NCI-H2196 treated with DMSO at 0.1 percent for 48 hours (cell line): Measurements from ENCODE around the gene DSCAML1.

ENCODE experiments used
- DNase-seq: peaks from one replicate; lab custom pipeline; 2025; ENCODE audit not compliant: unreplicated experiment; lab: John Stamatoyannopoulos, UW

The DSCAML1 gene

DNA sequence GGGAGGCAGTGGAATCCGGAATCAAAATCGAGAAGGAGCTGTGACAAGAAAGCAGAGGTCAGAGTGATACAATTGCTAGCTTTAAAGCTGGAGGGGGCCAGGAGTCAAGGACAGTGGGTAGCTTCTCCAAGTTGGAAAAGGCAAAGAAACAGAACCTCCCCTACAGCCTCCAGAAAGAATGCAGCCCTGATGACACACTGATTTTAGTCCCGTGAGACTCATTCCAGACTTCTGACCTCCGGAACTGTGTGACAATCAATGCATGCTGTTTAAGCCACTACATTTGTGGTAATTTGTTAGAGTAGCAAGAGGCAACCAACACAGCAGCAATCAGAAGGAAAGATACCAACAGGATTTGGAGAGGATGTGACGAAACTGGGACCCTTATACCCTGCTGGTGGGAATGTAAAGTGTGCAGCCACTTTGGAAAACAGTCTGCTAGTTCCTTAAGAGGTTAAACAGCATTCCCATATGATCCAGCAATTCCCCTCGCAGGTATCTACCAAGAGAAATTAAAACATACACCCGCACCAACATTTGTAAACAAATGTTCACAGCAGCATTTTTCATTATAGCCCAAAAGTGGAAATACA is 66.7 kb downstream of the DSCAML1 start:
- DNase-seq, result no peak

DNA sequence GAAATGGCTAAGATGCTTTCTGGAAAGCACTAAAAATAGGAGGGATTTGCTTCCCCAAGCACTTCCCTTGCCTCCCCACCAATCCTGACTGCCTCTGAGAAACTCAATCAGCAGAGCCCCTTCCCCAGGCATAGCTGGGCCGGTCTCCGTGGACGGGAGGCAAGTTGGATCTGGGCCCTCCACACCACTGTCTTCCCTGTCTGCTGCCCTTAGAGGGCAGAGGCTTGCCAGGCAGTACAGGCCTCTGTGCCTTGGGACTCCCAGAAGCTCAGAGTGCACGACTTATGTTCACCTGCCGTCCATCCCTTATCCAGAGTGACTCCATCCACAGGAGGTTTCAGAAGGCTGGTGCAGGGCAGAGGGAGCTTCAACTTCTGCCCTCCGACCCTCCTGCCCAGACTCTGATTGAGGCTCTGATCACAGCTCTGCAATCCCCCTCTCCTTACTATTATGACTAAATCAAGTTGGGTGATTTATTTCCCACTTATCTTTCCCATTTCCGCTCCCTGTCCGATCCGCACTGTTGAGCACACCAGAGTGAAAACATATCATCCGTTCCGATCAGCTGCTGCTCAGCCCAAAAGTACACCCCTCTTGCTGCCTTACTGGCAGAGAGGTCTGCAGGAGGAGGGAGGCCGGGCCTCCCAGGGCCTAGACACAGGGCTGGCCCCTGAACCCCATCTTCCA is 71.8 kb downstream of the DSCAML1 start:
- DNase-seq, result no peak

DNA sequence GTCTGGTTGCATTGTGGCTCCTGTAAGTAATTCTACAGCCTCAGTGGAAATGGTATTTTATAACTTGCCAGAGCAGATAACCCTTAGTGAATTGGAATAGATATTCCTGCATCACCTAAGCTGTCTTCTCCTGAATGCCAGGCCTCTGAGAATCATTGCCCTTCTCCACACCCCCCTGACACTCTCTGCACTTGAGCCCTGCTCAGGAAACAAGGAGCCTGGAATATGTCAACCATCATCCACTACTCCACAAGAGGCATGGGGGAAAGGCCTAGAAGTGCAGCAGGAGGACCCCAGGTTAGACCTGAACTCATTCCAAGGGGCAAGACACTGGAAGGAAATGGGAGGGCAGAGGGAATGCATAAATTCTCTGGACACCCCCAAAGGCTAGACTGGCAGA is 72.4 kb downstream of the DSCAML1 start:
- no peak for DNase-seq

DNA sequence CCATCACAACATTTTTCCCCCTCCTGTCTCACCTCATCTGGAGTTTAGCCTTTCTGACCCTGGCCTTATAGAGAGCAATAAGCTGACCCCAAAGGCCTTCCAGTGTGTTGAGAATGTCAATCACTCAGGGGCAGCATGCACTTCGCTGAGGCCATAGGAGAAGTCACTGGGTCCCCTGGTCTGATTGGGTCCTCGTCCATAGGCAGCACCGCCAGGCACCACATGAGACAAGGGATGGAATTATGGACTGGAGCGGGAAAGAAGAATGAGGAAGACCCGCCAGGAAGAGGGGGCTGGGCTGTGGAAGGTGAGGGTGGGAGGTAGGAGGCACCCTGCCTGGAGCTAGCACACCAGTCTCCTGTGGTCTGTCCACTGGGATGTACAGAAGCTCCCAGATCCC is 72.9 kb downstream of the DSCAML1 start:
- no peak for DNase-seq

DNA sequence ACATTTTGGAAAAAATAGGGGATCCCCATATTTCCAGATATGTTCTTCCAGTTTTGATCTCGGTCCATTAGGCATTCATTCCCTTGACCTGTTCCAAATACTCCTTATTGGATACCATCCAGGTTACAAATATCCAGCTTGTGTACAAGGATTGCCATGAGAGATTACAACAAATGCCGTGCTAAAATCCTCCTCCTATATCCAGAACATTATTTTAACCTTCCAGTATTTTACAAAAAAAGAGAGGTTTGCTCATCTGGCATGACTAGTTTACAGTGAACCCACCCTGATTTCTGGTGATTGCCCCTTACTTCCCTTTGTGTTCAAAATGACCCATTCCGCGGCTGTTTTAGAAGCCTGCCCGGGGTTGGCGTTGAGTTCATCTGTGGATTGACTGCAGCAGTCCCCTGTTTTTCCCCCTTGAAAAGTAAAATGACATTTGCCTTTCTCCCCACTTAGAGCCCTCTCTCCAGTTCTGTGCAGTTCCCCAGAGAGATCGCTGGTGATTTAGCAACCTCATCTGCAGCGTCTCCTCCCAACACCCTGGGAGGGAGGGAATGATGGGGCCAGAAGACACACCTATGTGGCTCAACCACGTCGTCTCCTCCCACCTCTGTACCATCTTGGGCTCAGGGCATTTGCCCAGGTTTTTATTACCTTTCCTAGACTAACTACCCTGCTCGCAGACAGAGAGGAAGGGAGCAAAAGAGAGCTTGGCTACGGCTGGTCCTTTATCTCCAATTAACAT is 73.6 kb downstream of the DSCAML1 start:
- no peak for DNase-seq

DNA sequence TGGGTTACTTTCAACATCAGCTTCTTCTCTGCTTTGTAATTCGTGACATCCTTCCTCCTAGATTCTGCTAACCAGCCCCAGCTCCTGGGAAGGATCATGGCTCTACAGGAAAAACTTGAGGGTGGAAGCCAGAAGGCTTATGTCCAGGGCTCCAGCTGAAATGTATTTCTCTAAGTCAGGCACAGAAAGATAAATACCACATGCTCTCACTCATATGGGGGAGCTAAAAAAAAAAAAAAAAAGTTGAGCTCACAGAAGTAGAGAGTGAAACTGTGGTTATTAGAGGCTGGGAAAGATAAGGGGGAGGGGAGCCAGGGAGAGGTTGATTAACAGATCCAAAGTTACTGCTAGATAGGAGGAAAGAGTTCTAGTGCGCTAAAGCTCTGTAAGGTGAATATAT is 74.9 kb downstream of the DSCAML1 start:
- no peak for DNase-seq

DNA sequence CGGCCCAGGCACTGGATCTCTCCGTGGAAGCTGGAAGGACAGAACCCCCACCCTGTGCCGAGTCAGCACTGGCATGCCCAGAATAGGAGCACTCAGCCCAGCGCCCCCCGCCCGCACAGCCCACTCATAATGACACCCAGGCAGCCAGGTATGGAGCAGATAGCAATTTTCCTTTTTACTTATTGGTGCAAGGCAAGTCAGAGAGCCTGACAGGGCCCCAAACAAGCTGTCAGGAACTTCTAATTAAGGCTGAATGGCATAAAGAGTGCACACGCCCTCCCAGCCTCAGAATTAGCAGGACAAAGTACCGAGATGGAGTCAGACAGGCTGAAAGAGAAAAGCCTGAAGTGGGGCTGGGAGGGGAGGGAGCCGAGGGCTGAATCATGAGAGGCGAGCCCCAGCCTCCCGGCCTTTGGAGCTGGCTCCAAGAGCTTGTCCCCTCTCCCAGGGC is 76.9 kb downstream of the DSCAML1 start:
- DNase-seq, result no peak

DNA sequence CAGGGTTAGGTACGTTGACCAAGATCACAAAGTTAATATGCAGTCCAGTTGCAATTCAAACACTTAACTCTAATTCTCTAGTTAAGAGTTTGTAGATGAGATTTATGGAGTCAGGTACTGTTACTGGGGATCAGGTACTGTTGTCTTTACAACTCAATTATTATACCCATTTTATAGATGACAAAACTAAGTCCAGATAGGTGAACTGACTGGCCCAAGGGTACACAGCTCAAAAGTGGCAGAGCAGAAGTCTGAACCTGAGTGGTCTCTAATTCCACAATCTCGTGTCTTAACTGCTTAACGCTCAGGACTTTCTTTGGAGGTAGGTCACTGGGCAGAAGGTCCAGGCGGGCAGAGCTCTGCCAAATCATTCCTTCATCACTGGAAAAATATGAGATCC is 77.5 kb downstream of the DSCAML1 start:
- DNase-seq, result no peak

DNA sequence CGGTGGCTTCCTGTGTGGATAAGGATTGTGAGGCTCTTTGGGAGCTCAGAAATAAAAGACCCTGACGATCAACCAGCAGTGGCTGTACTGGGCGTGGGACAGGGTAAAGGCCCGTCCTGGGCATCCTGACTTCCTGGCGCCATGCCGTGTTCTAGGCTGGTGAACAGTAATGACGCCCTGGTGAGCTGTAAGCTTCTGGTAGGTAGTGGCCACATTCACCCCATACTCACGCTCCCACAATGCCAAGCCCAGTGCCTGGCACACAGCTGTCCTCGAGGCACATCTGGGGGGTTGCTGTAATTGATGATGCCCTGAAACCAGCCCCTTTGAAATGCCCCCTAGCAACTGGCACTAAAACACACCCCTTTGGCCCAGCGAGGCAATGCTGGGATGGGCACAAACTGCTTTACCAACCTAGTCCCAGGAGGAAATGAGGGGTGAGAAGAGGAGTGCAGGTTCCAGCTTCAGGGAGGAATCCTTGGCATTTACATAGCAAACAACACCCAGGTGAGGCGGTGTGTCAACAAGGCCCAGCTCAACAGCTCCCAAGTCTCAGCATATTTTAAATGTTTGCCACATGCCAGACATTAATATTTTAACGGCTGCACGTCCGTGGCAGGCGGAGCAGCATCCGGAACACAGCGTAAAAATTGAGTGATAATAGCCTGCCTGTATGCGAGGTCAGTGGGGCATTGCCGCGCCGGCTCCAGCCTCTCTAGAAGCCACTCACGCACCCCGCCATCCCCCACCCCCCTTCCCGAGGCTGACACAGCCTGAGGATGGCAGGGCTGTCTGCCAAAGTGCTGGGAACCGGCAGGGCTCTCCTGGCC is 79.3 kb downstream of the DSCAML1 start:
- DNase-seq, result peak; percentile 55

DNA sequence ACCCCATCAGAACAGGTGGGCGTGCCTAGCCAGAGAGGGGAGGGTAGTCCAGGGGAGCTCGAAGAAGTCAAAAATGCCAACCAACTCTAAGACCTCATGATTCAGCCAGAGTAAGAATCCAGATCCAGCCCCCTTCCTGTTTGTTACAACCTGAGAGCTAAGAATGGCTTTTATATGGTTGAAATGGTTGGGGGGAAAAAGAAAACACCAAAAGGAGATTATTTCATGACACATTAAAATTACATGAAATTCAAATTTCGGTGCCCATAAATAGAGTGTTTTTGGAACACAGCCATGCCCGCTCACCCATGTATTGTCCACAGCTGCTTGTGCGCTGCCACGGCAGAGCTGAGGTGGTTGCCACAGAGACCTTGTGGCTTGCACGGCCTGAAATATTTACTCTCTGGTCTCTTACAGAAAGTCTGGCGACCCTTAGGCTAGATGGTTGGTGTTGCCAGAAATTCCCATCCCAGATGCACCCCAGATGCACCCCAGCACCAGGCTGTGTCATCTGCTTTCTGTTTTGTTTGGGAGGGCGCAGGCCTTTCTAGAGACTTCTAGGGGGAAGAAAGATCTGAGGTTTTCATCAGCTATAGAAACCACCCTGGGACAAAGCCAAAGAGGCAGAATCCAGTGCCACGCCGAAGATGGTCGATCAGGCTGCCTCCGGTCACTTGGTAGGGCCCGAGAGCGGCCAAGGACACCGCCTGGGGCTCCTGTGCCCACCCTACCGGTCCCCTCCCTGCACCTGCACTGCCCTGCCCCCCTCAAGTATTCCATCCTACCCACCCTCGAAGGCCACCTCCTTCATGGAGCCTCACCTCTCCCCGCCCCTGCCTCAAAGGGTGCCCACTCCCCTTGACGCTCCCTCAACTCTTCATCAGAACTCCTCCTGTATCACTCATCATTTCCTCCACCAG is 80.2 kb downstream of the DSCAML1 start:
- DNase-seq, result no peak

DNA sequence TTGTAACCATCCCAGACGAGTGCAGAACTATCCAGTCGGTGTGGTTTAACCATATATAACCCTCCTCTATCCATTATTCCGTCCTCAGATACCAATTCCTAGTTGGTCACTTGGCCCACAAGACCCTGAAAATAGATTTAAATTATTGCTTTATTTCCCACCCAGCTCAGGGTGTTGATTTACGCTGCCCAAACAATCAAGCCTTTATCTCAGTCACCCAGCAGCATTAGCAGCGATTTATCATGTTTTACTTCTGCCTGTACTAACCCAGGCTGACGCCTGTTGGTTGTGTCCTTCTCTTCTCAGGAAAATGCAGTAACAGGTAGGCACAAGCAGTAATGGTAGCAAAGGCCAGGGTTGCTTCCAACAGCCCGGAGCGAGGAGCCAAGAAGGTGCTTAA is 81.2 kb downstream of the DSCAML1 start:
- DNase-seq, result no peak

DNA sequence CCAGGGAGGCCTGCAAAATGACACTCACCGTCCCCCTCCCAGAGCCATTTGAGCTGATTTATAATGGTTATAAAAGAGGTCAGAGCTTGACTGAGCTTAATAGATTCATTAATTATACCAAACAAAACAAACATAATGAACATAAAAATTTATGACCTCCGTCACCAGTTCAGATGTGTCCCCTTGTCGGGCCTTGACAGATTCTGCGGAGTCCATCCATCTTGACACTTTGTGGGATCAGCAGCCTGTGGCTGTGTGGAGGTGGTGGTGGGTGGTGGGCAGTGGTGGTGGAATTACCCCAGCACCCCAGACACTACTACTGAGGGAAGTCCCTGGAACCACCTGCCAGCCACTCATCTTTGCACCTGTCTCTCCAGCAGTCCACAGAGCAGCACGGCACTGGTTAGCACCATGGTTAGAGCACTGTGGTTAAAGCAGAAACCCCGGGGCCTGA is 83.5 kb downstream of the DSCAML1 start:
- no peak for DNase-seq

DNA sequence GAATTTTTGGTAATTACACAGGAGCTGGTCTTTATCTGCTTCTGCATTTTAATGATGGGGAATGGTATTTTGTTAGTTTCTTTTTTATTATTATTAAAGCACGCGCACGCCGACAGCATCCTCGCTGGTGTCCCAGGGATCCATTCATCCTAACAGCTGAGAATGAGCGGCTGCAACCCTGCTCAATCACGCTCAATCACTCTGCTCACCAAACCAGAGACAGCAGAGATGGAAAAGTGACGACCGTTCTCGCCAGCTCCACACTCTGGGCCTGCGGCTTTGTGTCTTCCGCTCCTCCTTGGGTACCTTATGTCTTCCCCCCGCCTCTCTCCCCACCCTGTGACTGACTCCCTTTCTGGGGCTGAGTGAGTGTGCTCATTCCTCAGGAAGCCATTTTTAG is 84.5 kb downstream of the DSCAML1 start:
- no peak for DNase-seq

DNA sequence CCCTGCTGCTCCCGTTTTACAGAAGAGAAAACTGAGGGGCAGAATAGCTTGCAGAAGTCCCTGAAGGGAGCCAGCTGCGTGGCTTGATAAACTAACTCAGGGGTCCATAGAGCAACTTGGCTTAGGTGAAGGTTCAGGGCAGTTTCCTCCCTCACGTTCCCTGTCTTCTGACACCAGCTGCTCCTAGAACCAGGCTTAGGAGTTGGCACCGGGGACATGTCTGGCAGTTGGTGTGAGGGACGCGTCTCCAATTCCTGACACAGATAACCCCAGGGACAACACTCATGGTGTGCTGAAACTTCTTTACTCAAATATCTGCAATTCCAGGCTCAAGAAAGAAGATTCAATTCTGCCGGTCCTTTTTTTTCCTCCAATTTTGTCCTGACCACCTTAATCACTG is 85.7 kb downstream of the DSCAML1 start:
- DNase-seq, result no peak

DNA sequence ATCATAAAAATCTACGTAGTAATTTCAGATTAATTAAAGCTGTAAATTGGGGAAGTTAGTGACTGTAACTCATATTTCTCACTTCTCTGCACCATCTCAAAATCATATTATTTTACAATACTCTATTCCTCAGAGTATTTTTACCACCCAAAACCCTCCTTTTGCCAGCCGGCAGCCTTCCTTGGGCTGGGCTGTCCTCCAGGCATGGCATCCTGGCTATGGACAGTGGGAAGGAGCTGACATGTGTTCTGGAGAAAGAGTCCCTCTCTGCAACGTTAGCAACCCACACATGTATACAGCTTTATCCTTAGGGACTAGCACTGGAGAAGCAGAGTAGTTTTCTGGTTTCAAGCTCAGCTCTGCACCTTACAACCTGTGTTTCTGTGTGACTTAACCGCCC is 86.8 kb downstream of the DSCAML1 start:
- DNase-seq, result no peak

DNA sequence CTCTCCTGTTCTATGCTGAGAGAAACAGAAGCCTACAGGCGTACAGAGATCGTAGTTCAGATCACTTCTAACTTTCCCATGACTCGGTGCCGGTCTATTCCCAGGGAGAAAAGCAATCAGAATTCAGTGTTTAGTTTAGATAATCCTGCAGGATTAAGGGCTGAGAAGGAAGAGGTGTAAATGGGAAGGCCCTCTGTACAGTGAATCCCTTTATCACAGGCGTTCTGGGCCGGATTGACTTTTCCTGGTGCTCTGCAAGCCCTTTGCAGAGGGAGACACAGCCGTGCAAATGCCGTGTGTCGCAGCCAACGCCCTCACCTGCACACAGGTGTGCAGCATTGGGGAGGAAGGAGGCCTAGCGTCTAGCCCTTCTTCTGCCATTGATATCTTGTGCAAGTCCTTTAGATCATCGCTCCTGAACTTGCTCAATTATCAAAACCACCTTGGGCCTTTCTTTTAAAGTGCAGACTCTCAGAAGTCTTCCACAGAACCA is 90.6 kb downstream of the DSCAML1 start:
- DNase-seq, result no peak

DNA sequence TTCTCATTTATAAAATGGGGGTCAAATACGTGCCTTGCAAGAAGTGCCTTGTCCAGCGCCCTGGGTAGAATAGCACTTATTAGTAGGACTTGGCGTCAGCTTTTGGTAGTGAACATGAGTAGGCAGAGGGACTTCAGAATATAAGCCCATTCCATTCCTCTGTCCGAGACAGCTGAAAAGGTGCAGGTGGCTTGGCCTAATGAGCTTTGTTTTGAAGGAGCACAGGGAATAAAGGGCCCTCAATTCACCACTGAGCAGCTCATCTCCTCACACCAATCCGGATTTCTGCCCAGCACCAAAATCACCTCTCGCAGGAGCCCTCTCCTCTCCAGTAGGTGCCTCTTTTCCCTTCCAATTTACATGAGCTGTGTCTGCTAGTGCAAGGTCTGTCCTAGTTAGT is 91.2 kb downstream of the DSCAML1 start:
- DNase-seq, result no peak

DNA sequence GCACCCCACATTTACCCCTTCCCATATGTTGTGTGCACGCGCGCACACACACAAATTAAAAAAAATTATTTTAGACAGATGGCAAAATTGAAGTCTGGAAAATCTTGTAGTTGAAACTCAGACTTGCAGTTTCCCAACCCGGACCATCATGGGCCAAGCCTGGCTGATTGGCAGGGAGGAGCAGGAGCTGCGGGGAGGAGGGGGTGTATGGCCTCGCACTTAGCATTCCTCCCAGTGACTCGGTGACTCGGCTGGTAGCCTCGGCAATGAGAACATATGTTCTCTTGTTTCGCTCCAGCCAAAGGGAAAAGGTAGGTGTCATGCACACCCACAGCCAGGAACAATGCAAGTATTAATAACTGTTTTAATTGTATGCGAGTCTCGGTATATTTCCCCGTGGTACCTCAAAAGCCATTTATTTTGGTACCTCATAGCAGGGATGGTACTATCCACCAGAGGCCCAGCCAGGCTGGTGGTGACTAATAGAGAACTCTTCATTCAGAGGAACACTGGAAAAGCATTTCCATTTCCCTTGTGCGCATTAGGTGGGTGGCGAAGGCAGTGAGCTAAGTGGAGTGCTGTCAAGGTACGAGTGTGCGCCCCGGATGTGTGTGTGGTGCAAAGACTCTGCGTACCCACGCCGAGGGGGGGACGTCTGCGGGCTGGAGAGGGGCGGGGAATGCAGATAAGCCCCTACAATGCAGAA is 92.5 kb downstream of the DSCAML1 start:
- no peak for DNase-seq

DNA sequence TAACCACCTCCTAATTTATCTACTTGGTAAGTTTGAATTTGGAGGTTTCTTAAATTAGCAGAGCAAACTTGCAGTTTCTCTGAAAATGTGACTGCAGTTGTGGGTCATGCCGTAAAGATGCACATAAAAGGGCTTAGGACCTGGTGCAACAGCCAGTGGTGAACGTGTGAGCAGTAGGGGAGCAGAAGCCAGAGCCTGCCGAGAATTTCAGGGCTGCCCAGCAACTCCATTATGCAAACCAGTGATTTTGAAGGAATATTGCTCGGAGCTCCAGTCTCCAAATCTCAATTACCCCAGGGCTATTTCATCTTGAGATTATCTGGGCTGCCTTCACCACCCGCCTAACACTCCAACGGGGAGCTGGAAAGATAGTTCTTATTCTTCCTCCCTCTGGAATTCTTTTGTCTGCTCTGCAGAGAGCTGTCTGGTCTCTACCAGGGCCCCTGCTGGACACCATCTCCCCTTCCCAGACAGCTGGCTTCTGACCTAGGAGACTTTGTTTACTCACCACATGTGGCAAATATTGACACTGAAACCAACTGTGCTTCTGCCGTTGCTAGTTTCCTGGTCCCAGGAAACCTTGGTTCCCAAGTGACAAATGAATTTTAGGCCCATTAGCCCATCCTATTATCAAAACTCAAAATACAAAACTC is 93.9 kb downstream of the DSCAML1 start:
- peak; percentile 20 for DNase-seq
